ENCODE data around the gene ATP2C2. TPM values are rescaled to one million over a fixed set of nuclear protein-coding genes. Genes with fewer than 3 reads are reported as not detected.

ATP2C2 gene
- total and polyA plus RNA-seq, 9 of the 15 experiments (the other 6 are each of a cell fraction or from before 2014, with no cell fraction given) = 0.75 TPM; not detected in 8

GRCh38 chr16:84387021-84387420 lies 18.7 kb downstream of the ATP2C2 start:
- FAIRE-seq (no peak), ATAC-seq (no peak), DNase-seq (ENCODE audit: extremely low read depth in 1 of 4, low spot score in 3 of 4) (no peak)
- Histone ChIP-seq H3K9me1 (ENCODE audit: control insufficient read depth, insufficient read depth, low read length) (no peaks in the 10 kb centered on the region), H3K27ac (ENCODE audit: extremely low read depth, low read depth, low read length) (no peak overlapping the region), H3K9me3 (replicated peaks; ENCODE audit: control insufficient read depth, insufficient read depth, low read depth, low read length) (no peaks in the 10 kb centered on the region; the same call in 1 of the 2 replicates), H3K4me2 (ENCODE audit: insufficient read depth, low read length) (no peak overlapping the region), H3K4me1 (replicated peaks in 1 of 2; ENCODE audit: control insufficient read depth in 2 of 2, insufficient read depth in 2 of 2, low read length in 2 of 2) (peaks cover 0 to 5% of the 10 kb centered on the region in 2 experiments; a peak in 1 of 5 replicates), H3K27me3 (ENCODE audit: control insufficient read depth in 2 of 2, insufficient read depth in 2 of 2, low read length in 2 of 2) (peaks cover 51 to 78% of the 10 kb centered on the region in 2 experiments; a peak in 4 of 5 replicates), H2AFZ (ENCODE audit: low read depth, low read length) (no peak overlapping the region), H3K79me2 (ENCODE audit: control insufficient read depth, insufficient read depth, low read length) (no peaks in the 10 kb centered on the region), H3K9ac (ENCODE audit: insufficient read depth in 1 of 2, low read depth in 2 of 2, low read length in 2 of 2) (no peak overlapping the region), H3K4me3 (no peak overlapping the region), H3K36me3 (ENCODE audit: control insufficient read depth, insufficient read depth, low read length) (no peaks in the 10 kb centered on the region), H4K20me1 (replicated peaks; ENCODE audit: control insufficient read depth, insufficient read depth, low read length) (0 out of 2 replicates have a peak, but pooled peaks cover 4% of the 10 kb centered on the region)
- WGBS (ENCODE audit: insufficient coverage, low coverage, missing lambda C conversion rate) = 0% methylated on average over 11 of the region's 11 CpGs
- POLR2A ChIA-PET = interaction anchor here (0.6 kb wide), 1 partner anchor 18 kb away, joined by 3 read pairs; no protein-coding TSS in a partner anchor
- in situ Hi-C loops (cut with MboI) = no loop called here
- no TSS peak for BruUV-seq (replicated peaks)
- TF ChIP-seq ZNF785 (CRISPR knock-in tag; IDR thresholded peaks at IDR 0.05) (no peak), ZBTB12 (CRISPR knock-in tag; IDR thresholded peaks at IDR 0.05) (no peak), ZFP1 (CRISPR knock-in tag; IDR thresholded peaks at IDR 0.05) (no peak), MCM7 (IDR thresholded peaks at IDR 0.05) (no peak), TARDBP (IDR thresholded peaks at IDR 0.05) (no peak), NFRKB (IDR thresholded peaks at IDR 0.05; ENCODE audit: low read depth) (no peak), TBL1XR1 (IDR thresholded peaks at IDR 0.05; ENCODE audit: low read length in 2 of 2) (no peak), ZFP36 (IDR thresholded peaks at IDR 0.05; ENCODE audit: low read depth, low read length, partially characterized antibody) (no peak), PRDM10 (IDR thresholded peaks at IDR 0.05; ENCODE audit: partially characterized antibody) (no peak), HOXB6 (CRISPR knock-in tag; IDR thresholded peaks at IDR 0.05; ENCODE audit: borderline replicate concordance) (no peak), ZBTB8A (IDR thresholded peaks at IDR 0.05; ENCODE audit: partially characterized antibody) (no peak), MCM5 (IDR thresholded peaks at IDR 0.05; ENCODE audit: low read depth) (no peak), MLLT1 (IDR thresholded peaks at IDR 0.05) (no peak), SETDB1 (IDR thresholded peaks at IDR 0.05; ENCODE audit: low read length) (no peak), ZNF717 (CRISPR knock-in tag; IDR thresholded peaks at IDR 0.05) (no peak), ZNF197 (CRISPR knock-in tag; IDR thresholded peaks at IDR 0.05; ENCODE audit: low read depth) (no peak), FOXM1 (IDR thresholded peaks at IDR 0.05; ENCODE audit: low read depth) (no peak), FOXM1 (CRISPR knock-in tag; IDR thresholded peaks at IDR 0.05; ENCODE audit: low read depth) (no peak)
- CTCF ChIA-PET (ENCODE audit: low intra/inter-chr PET ratio) = no interaction called here
- intact Hi-C loops (cut with micrococcal nuclease) = no loop called here

All from K562 (cell line).